Measurements from ENCODE around the gene CDH4. TPM values are rescaled to one million over a fixed set of nuclear protein-coding genes. Genes with fewer than 3 reads are reported as not detected.

Gene CDH4
- total RNA-seq, 1 donor from 2014 or later = 39.7 TPM

DNA sequence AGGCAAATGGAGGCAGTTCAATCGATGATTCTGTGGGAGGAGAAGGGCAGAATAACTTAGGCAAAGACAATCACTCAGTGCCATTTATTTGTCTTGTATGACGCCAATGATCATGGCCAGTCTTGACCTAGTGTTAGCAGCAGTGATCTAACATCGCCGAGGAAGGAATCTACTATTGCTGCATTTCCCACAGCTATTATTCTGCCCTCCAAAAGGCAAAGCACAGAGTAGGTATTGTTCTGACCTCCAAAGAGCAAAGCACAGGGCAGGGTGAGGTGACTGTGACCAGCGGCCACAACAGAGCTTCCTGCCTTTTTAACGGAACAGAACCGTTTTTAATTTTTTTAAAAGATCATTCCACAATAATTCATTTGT is 235.9 kb downstream of the CDH4 start:
- H3K27me3 ChIP-seq (ENCODE audit: control insufficient read depth, insufficient read depth, low read length) = no peaks in the 10 kb centered on the region
- no peak for DNase-seq (ENCODE audit: low read depth)
- H3K4me3 ChIP-seq (ENCODE audit: low read depth, low read length) = no peak overlapping the region
- no peaks in the 10 kb centered on the region for H3K36me3 ChIP-seq (ENCODE audit: control insufficient read depth, insufficient read depth, low read length)
- no peak for TF ChIP-seq CTCF (IDR thresholded peaks at IDR 0.05; ENCODE audit: insufficient read depth, low read length, poor library complexity, severe bottlenecking)

GRCh38 chr20:61490721-61491120 is 238.7 kb downstream of the CDH4 start:
- no peak for DNase-seq (ENCODE audit: low read depth)
- TF ChIP-seq CTCF (IDR thresholded peaks at IDR 0.05; ENCODE audit: insufficient read depth, low read length, poor library complexity, severe bottlenecking) = no peak
- H3K36me3 ChIP-seq (ENCODE audit: control insufficient read depth, insufficient read depth, low read length) = no peaks in the 10 kb centered on the region

DNA sequence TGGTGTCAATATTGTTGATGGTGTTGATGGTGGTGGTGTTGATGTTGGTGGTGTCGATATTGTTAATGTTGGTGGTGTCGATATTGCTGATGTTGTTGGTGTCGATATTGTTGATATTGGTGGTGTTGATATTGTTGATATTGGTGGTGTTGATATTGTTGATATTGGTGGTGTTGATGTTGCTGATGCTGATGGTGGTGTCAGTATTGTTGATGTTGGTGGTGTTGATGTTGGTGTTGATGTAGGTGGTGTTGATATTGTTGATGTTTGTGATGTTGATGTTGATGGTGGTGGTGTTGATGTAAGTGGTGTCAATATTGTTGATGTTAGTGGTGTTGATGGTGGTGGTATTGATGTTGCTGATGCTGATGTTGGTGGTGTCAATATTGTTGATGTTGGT is 240.0 kb downstream of the CDH4 start:
- no peak overlapping the region for H3K4me3 ChIP-seq (ENCODE audit: low read depth, low read length)
- TF ChIP-seq CTCF (IDR thresholded peaks at IDR 0.05; ENCODE audit: insufficient read depth, low read length, poor library complexity, severe bottlenecking) = no peak
- no peak for DNase-seq (ENCODE audit: low read depth)
- no peaks in the 10 kb centered on the region for H3K36me3 ChIP-seq (ENCODE audit: control insufficient read depth, insufficient read depth, low read length)
- no peaks in the 10 kb centered on the region for H3K27me3 ChIP-seq (ENCODE audit: control insufficient read depth, insufficient read depth, low read length)

More at GRCh38 chr20:61490721-61491120, 238.7 kb downstream of the CDH4 start:
- no peak overlapping the region for H3K4me3 ChIP-seq (ENCODE audit: low read depth, low read length)
- no peaks in the 10 kb centered on the region for H3K27me3 ChIP-seq (ENCODE audit: control insufficient read depth, insufficient read depth, low read length)

GRCh38 chr20:61493798-61494305 is 241.8 kb downstream of the CDH4 start:
- DNase-seq (ENCODE audit: low read depth) = no peak
- H3K4me3 ChIP-seq (ENCODE audit: low read depth, low read length) = no peak overlapping the region
- no peak for TF ChIP-seq CTCF (IDR thresholded peaks at IDR 0.05; ENCODE audit: insufficient read depth, low read length, poor library complexity, severe bottlenecking)
- no peaks in the 10 kb centered on the region for H3K27me3 ChIP-seq (ENCODE audit: control insufficient read depth, insufficient read depth, low read length)
- no peaks in the 10 kb centered on the region for H3K36me3 ChIP-seq (ENCODE audit: control insufficient read depth, insufficient read depth, low read length)

GRCh38 chr20:61494763-61495575 is 242.9 kb downstream of the CDH4 start:
- Histone ChIP-seq H3K36me3 (ENCODE audit: control insufficient read depth, insufficient read depth, low read length) (no peaks in the 10 kb centered on the region), H3K27me3 (ENCODE audit: control insufficient read depth, insufficient read depth, low read length) (no peaks in the 10 kb centered on the region), H3K4me3 (ENCODE audit: low read depth, low read length) (no peak overlapping the region)
- TF ChIP-seq CTCF (IDR thresholded peaks at IDR 0.05; ENCODE audit: insufficient read depth, low read length, poor library complexity, severe bottlenecking) = no peak
- DNase-seq (ENCODE audit: low read depth) = no peak
